A549 (cell line): ENCODE data around the gene DENND2D. TPM values are rescaled to one million over a fixed set of nuclear protein-coding genes. Genes with fewer than 3 reads are reported as not detected.

Source experiments
- ATAC-seq, 2 experiments: fragments of 200-7000 bp in 1 of 2; fragments of >200 bp in 1 of 2; cut with Nextera tagmentation in 1 of 2; cut with Tn5 transposase in 1 of 2; 3 replicates each; pipeline versions ENCODE4 v1.8.0 to v1.9.1; 2018 to 2020; ENCODE audit warnings: mild to moderate bottlenecking in 1 of 2, moderate library complexity in 1 of 2
- CTCF ChIA-PET: fragments of 300-600 bp; sonication (Branson Sonifier 250); formaldehyde crosslinking; extraction: SDS; loops from one replicate; lab custom pipeline; 2021; ENCODE audit warnings: antibody characterized with exemption, inconsistent platforms; lab: Yijun Ruan, JAX
- POLR2A ChIA-PET: fragments of 350-600 bp; formaldehyde crosslinking; extraction: SDS; loops from one replicate; lab custom pipeline; 2021; ENCODE audit warnings: antibody characterized with exemption, inconsistent platforms; lab: Yijun Ruan, JAX
- DNase-seq, 2 experiments: peaks; one replicate each; pipeline versions ENCODE4 v3.0.0 to v3.0.0-alpha.2; 2011 to 2016; ENCODE audit warnings: low read depth in 1 of 2, low spot score in 1 of 2
- FAIRE-seq: peaks from 2 replicates; lab custom pipeline; 2011; peaks lifted over from hg19 to GRCh38; lab: Jason Lieb, UNC
- H3K27ac ChIP-seq, 2 experiments: fragments of >200 bp; sonication (Bioruptor Twin); formaldehyde crosslinking; 3 replicates each; pipeline ENCODE4 v1.5.1; 2016 to 2017
- H3K4me1 ChIP-seq: fragments of >200 bp; sonication (Bioruptor Twin); formaldehyde crosslinking; 3 replicates; pipeline ENCODE4 v1.6.1; 2016
- H3K4me2 ChIP-seq: fragments of >200 bp; sonication (Bioruptor Twin); formaldehyde crosslinking; 3 replicates; pipeline ENCODE4 v1.6.1; 2016
- H3K4me3 ChIP-seq: fragments of >200 bp; sonication (Bioruptor Twin); formaldehyde crosslinking; 3 replicates; pipeline ENCODE4 v1.5.1; 2016
- H3K9me3 ChIP-seq: fragments of >200 bp; sonication (Bioruptor Twin); formaldehyde crosslinking; 3 replicates; pipeline ENCODE4 v1.6.1; 2016
- CBX8 ChIP-seq: fragments of 200-600 bp; sonication (generic); IDR thresholded peaks from 2 replicates; pipeline ENCODE4 v1.6.1; 2016
- CEBPB ChIP-seq, 2 experiments: fragments of >200 bp in 1 of 2; sonication (Bioruptor Twin) in 1 of 2; formaldehyde crosslinking in 1 of 2; IDR thresholded peaks; 2 replicates each; pipeline ENCODE4 v1.6.1; 2012 to 2016
- CHD2 ChIP-seq: fragments of 150-350 bp; IDR thresholded peaks from 2 replicates; pipeline ENCODE4 v1.6.1; 2014; ENCODE audit warnings: low read length; ENCODE audit not compliant: partially characterized antibody
- EHMT2 ChIP-seq: fragments of 200-600 bp; sonication (generic); IDR thresholded peaks from 2 replicates; pipeline ENCODE4 v1.6.1; 2016; ENCODE audit warnings: antibody characterized with exemption, low read depth, mild to moderate bottlenecking, moderate library complexity
- EP300 ChIP-seq, 2 experiments: fragments of >200 bp; sonication (Bioruptor Twin); formaldehyde crosslinking; IDR thresholded peaks; 2 replicates in 1 of 2; 3 replicates in 1 of 2; pipeline ENCODE4 v1.6.1; 2016 to 2017
- FOSL2 ChIP-seq, 2 experiments: fragments of 450-650 bp in 1 of 2; fragments of >200 bp in 1 of 2; sonication (Bioruptor Twin) in 1 of 2; formaldehyde crosslinking; IDR thresholded peaks; 2 replicates each; pipeline versions ENCODE4 v1.5.0 to v1.6.1; 2016 to 2020; ENCODE audit warnings: mild to moderate bottlenecking in 1 of 2, moderate library complexity in 1 of 2
- GATA3 ChIP-seq: IDR thresholded peaks from 2 replicates; pipeline ENCODE4 v1.6.1; 2012; ENCODE audit warnings: borderline replicate concordance
- HDAC2 ChIP-seq: fragments of 200-600 bp; sonication (generic); IDR thresholded peaks from 2 replicates; pipeline ENCODE4 v1.6.1; 2016
- HEYL ChIP-seq: fragments of 250-450 bp; sonication (Bioruptor Pico); IDR thresholded peaks from 2 replicates; pipeline ENCODE4 v1.8.0; 2021; ENCODE audit warnings: mild to moderate bottlenecking, moderate library complexity
- HOXB13 ChIP-seq: fragments of 250-450 bp; sonication (Bioruptor Pico); IDR thresholded peaks from 2 replicates; pipeline ENCODE4 v1.5.0; 2020; ENCODE audit warnings: low read depth, mild to moderate bottlenecking, moderate library complexity
- JUN ChIP-seq, 2 experiments: fragments of >200 bp; sonication (Bioruptor Twin); formaldehyde crosslinking; IDR thresholded peaks; 2 replicates in 1 of 2; 3 replicates in 1 of 2; pipeline ENCODE4 v1.6.1; 2016 to 2017
- JUNB ChIP-seq: fragments of >200 bp; sonication (Bioruptor Twin); formaldehyde crosslinking; IDR thresholded peaks from 2 replicates; pipeline ENCODE4 v1.6.1; 2016
- NPAS2 ChIP-seq: fragments of 250-450 bp; sonication (Bioruptor Pico); IDR thresholded peaks from 2 replicates; pipeline ENCODE4 v1.8.0; 2022; ENCODE audit warnings: mild to moderate bottlenecking, moderate library complexity, borderline replicate concordance
- POLR2AphosphoS2 ChIP-seq: conservative IDR thresholded peaks from 2 replicates; pipeline ENCODE4 v1.6.1; 2012; ENCODE audit warnings: low read length, improper control_type of control experiment, inconsistent platforms
- RAD21 ChIP-seq, 2 experiments: fragments of >200 bp in 1 of 2; sonication (Bioruptor Twin) in 1 of 2; formaldehyde crosslinking in 1 of 2; IDR thresholded peaks in 1 of 2; conservative IDR thresholded peaks in 1 of 2; 2 replicates in 1 of 2; 3 replicates in 1 of 2; pipeline ENCODE4 v1.6.1; 2012 to 2018; ENCODE audit warnings: inconsistent platforms in 1 of 2
- RFX5 ChIP-seq: fragments of 450-650 bp; IDR thresholded peaks from 2 replicates; pipeline ENCODE4 v1.7.1; 2014; ENCODE audit warnings: antibody characterized with exemption, mild to moderate bottlenecking, moderate library complexity
- RNF2 ChIP-seq: fragments of 200-600 bp; sonication (generic); IDR thresholded peaks from 2 replicates; pipeline ENCODE4 v1.6.1; 2016; ENCODE audit warnings: low read depth, mild to moderate bottlenecking, antibody characterized with exemption, moderate library complexity, borderline replicate concordance
- SREBF2 ChIP-seq: fragments of 450-650 bp; IDR thresholded peaks from 2 replicates; pipeline ENCODE4 v1.6.1; 2014; ENCODE audit warnings: mild to moderate bottlenecking, moderate library complexity
- TP53 ChIP-seq: fragments of 250-450 bp; sonication (Bioruptor Pico); IDR thresholded peaks from 2 replicates; pipeline ENCODE4 v1.5.0; 2021; ENCODE audit warnings: mild to moderate bottlenecking, moderate library complexity
- ZC3H11A ChIP-seq: fragments of 450-650 bp; IDR thresholded peaks from 2 replicates; pipeline ENCODE4 v1.6.1; 2014; ENCODE audit warnings: antibody characterized with exemption, mild to moderate bottlenecking
- ZSCAN20 ChIP-seq: fragments of 250-450 bp; sonication (Bioruptor Pico); IDR thresholded peaks from 2 replicates; pipeline ENCODE4 v1.8.0; 2022; ENCODE audit warnings: mild to moderate bottlenecking, moderate library complexity
- WGBS: methylation state at CpG from one replicate; pipeline ENCODE4 v1.1.6; 2017; ENCODE audit errors: missing lambda C conversion rate; 5-methylcytosine and 5-hydroxymethylcytosine counted together
- polyA plus RNA-seq, 4 experiments: library from polyadenylated mRNA; depleted of rRNA in 3 of 4; stranded (reverse); fragments of >200 nt; fragmentation: RNase III in 1 of 4; extraction: RNeasy Plus Mini Kit Qiagen cat#74134 plus additional on column Dnase treatment in 1 of 4; gene quantifications; 2 replicates in 3 of 4; 3 replicates in 1 of 4; pipeline ENCODE4 v1.2.3, GENCODE V29; 2011 to 2017
- TF ChIP-seq, protein P1 (sequence below): fragments of 150-350 bp; IDR thresholded peaks from 2 replicates; pipeline ENCODE4 v1.6.1; 2014; ENCODE audit warnings: low read depth, mild to moderate bottlenecking, low read length
- TF ChIP-seq, protein P2 (sequence below): fragments of 250-450 bp; sonication (Bioruptor Pico); IDR thresholded peaks from 2 replicates; pipeline ENCODE4 v1.5.0; 2020; ENCODE audit warnings: low read depth, mild to moderate bottlenecking, moderate library complexity
- TF ChIP-seq, protein P3 (sequence below): fragments of >200 bp; sonication (Bioruptor Twin); formaldehyde crosslinking; IDR thresholded peaks from 3 replicates; pipeline ENCODE4 v1.5.1; 2016
- TF ChIP-seq, protein P4 (sequence below): IDR thresholded peaks from 2 replicates; pipeline ENCODE4 v1.6.1; 2012
- TF ChIP-seq, protein P5 (sequence below): fragments of >200 bp; sonication (Bioruptor Twin); formaldehyde crosslinking; IDR thresholded peaks from 3 replicates; pipeline ENCODE4 v1.6.1; 2016
- TF ChIP-seq, protein P6 (sequence below): IDR thresholded peaks from 2 replicates; pipeline ENCODE4 v1.6.1; 2012

The DENND2D gene
- polyA plus RNA-seq, 2 of the 4 experiments (the other 2 are of a cell fraction): 1.7 to 3.4 TPM

DNA sequence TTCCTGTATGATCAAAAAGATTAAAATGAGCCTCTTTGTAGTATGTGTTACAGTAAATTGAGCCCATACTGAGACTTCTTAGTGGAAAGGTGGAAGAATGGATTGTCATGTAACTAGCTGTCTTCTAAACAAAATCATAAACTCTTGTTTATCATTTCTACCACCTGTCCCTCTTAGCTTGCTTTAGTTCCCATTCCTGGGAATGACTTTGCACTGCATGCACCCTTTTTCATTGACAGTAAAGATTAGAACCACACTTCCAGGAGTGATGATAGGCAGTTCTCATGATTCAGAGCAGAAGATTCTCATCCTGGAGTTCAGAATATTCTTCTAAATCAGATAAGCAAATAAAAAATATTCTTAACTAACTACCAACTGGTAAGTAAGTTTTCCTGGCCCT, 28.0 kb downstream of the DENND2D start (continued):
- TF ChIP-seq, protein P1, sequence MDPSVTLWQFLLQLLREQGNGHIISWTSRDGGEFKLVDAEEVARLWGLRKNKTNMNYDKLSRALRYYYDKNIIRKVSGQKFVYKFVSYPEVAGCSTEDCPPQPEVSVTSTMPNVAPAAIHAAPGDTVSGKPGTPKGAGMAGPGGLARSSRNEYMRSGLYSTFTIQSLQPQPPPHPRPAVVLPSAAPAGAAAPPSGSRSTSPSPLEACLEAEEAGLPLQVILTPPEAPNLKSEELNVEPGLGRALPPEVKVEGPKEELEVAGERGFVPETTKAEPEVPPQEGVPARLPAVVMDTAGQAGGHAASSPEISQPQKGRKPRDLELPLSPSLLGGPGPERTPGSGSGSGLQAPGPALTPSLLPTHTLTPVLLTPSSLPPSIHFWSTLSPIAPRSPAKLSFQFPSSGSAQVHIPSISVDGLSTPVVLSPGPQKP: no peak
- TF ChIP-seq JUNB: no peak

DNA sequence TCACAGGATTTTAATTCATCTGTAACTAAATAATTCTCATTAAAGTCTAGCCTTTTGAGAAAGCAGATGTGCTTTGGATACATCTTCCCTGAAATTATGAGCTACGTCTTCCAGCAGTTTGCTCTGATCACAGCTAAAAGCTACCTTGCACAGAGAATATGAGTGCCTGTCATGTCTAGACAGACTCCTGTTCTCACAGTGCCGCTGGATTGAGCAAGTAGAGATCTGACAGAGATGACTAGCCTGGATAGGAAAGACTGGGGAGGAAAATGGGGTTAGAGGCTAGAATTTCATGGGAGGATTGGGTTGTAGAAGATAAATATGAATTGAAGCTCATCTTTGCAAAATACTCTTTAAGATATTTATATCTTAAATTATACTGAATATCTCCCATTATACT, 36.3 kb downstream of the DENND2D start:
- CTCF ChIA-PET: no interaction called here
- no peak overlapping the region for H3K4me2 ChIP-seq
- no peaks in the 10 kb centered on the region for H3K4me1 ChIP-seq
- TF ChIP-seq CHD2: no peak
- TF ChIP-seq GATA3: no peak
- TF ChIP-seq JUN (IDR thresholded peaks at IDR 0.05): no peak
- TF ChIP-seq, protein P2, sequence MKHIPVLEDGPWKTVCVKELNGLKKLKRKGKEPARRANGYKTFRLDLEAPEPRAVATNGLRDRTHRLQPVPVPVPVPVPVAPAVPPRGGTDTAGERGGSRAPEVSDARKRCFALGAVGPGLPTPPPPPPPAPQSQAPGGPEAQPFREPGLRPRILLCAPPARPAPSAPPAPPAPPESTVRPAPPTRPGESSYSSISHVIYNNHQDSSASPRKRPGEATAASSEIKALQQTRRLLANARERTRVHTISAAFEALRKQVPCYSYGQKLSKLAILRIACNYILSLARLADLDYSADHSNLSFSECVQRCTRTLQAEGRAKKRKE (CRISPR knock-in tag): no peak
- TF ChIP-seq RFX5: no peak
- no peak for TF ChIP-seq EHMT2
- TF ChIP-seq EP300 (IDR thresholded peaks at IDR 0.05): no peak
- TF ChIP-seq, protein P3, sequence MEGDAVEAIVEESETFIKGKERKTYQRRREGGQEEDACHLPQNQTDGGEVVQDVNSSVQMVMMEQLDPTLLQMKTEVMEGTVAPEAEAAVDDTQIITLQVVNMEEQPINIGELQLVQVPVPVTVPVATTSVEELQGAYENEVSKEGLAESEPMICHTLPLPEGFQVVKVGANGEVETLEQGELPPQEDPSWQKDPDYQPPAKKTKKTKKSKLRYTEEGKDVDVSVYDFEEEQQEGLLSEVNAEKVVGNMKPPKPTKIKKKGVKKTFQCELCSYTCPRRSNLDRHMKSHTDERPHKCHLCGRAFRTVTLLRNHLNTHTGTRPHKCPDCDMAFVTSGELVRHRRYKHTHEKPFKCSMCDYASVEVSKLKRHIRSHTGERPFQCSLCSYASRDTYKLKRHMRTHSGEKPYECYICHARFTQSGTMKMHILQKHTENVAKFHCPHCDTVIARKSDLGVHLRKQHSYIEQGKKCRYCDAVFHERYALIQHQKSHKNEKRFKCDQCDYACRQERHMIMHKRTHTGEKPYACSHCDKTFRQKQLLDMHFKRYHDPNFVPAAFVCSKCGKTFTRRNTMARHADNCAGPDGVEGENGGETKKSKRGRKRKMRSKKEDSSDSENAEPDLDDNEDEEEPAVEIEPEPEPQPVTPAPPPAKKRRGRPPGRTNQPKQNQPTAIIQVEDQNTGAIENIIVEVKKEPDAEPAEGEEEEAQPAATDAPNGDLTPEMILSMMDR: no peak
- no peak for TF ChIP-seq SREBF2
- TF ChIP-seq ZC3H11A: no peak
- no peak for TF ChIP-seq NPAS2 (CRISPR knock-in tag)
- no peak for TF ChIP-seq TP53
- TF ChIP-seq, all 56 proteins: peak for 0
- H3K4me3 ChIP-seq: no peak overlapping the region
- no peak for FAIRE-seq
- DNase-seq: no peak
- no peaks in the 10 kb centered on the region for H3K9me3 ChIP-seq
- H3K27ac ChIP-seq: no peak overlapping the region
- ATAC-seq: no peak
- POLR2A ChIA-PET: no interaction called here
- 91% methylated on average over 2 of the region's 2 CpGs for WGBS

DNA sequence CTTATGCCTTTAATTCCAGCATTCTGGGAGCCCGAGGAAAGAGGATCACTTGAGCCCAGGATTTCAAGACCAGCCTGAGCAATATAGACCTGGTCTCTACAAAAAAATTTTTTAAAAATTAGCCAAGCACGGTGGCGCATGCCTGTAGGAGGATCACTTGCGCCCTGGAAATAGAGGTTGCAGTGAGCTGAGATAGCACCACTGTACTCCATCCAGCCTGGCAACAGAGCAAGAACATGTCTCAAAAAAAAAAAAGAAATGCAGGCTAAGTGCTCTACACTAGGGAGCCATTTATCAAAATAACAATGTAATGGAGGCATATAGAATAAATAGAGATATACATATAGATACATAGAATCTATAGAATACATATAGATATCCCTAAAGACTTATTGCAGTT, 37.1 kb downstream of the DENND2D start:
- FAIRE-seq (no peak), DNase-seq (no peak), ATAC-seq (no peak)
- Histone ChIP-seq H3K9me3 (no peaks in the 10 kb centered on the region), H3K27ac (no peak overlapping the region), H3K4me3 (no peak overlapping the region), H3K4me1 (no peaks in the 10 kb centered on the region), H3K4me2 (no peak overlapping the region)
- ChIA-PET POLR2A (no interaction called here), CTCF (no interaction called here)
- WGBS: 92% methylated on average over 3 of the region's 4 CpGs
- TF ChIP-seq, protein P4, sequence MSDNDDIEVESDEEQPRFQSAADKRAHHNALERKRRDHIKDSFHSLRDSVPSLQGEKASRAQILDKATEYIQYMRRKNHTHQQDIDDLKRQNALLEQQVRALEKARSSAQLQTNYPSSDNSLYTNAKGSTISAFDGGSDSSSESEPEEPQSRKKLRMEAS: no peak
- no peak for TF ChIP-seq ZSCAN20 (CRISPR knock-in tag)
- no peak for TF ChIP-seq RFX5
- no peak for TF ChIP-seq POLR2AphosphoS2
- no peak for TF ChIP-seq HOXB13 (CRISPR knock-in tag)
- TF ChIP-seq, protein P5, sequence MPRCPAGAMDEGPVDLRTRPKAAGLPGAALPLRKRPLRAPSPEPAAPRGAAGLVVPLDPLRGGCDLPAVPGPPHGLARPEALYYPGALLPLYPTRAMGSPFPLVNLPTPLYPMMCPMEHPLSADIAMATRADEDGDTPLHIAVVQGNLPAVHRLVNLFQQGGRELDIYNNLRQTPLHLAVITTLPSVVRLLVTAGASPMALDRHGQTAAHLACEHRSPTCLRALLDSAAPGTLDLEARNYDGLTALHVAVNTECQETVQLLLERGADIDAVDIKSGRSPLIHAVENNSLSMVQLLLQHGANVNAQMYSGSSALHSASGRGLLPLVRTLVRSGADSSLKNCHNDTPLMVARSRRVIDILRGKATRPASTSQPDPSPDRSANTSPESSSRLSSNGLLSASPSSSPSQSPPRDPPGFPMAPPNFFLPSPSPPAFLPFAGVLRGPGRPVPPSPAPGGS: no peak
- TF ChIP-seq CBX8: no peak
- no peak for TF ChIP-seq RAD21 (conservative IDR thresholded peaks at IDR 0.05 in 1 of 2, IDR thresholded peaks at IDR 0.05 in 1 of 2)
- TF ChIP-seq HDAC2: no peak
- no peak for TF ChIP-seq FOSL2 (IDR thresholded peaks at IDR 0.05)
- no peak for TF ChIP-seq FOSL2 (CRISPR knock-in tag; IDR thresholded peaks at IDR 0.05)
- TF ChIP-seq, protein P6, sequence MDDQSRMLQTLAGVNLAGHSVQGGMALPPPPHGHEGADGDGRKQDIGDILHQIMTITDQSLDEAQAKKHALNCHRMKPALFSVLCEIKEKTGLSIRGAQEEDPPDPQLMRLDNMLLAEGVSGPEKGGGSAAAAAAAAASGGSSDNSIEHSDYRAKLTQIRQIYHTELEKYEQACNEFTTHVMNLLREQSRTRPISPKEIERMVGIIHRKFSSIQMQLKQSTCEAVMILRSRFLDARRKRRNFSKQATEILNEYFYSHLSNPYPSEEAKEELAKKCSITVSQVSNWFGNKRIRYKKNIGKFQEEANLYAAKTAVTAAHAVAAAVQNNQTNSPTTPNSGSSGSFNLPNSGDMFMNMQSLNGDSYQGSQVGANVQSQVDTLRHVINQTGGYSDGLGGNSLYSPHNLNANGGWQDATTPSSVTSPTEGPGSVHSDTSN: no peak
- TF ChIP-seq HEYL (CRISPR knock-in tag): no peak
- no peak for TF ChIP-seq EP300 (IDR thresholded peaks at IDR 0.05)
- TF ChIP-seq JUN (IDR thresholded peaks at IDR 0.05): no peak
- no peak for TF ChIP-seq RNF2
- TF ChIP-seq SREBF2: no peak
- TF ChIP-seq CEBPB (IDR thresholded peaks at IDR 0.05): no peak
